H9 (cell line): ENCODE data around the gene NSUN6. TPM values are rescaled to one million over a fixed set of nuclear protein-coding genes. Genes with fewer than 3 reads are reported as not detected.

Source experiments
- DNase-seq: peaks from one replicate; pipeline ENCODE4 v3.0.0-alpha.2; 2017
- H2AFZ ChIP-seq: one replicate; pipeline ENCODE4 v1.6.1; 2013; ENCODE audit warnings: mild to moderate bottlenecking, low read length, control low read depth, moderate library complexity
- H2AK5ac ChIP-seq: 2 replicates; pipeline ENCODE4 v1.6.1; 2013; ENCODE audit warnings: low read length, control low read depth, mixed read lengths; ENCODE audit not compliant: insufficient read length
- H2BK120ac ChIP-seq: one replicate; pipeline ENCODE4 v1.6.1; 2013; ENCODE audit warnings: low read depth, mild to moderate bottlenecking, low read length, control low read depth, inconsistent platforms; ENCODE audit not compliant: poor library complexity, severe bottlenecking
- H2BK12ac ChIP-seq: 2 replicates; pipeline ENCODE4 v1.6.1; 2013; ENCODE audit warnings: low read length, control low read depth, mixed read lengths, low read depth; ENCODE audit not compliant: insufficient read length
- H2BK15ac ChIP-seq: 2 replicates; pipeline ENCODE4 v1.6.1; 2013; ENCODE audit warnings: low read depth, low read length, control low read depth
- H2BK20ac ChIP-seq: one replicate; pipeline ENCODE4 v1.6.1; 2013; ENCODE audit warnings: low read depth, mild to moderate bottlenecking, low read length, control low read depth, inconsistent platforms; ENCODE audit not compliant: poor library complexity, severe bottlenecking
- H2BK5ac ChIP-seq: 2 replicates; pipeline ENCODE4 v1.6.1; 2013; ENCODE audit warnings: low read length, control low read depth, mixed read lengths; ENCODE audit not compliant: insufficient read length
- H3K14ac ChIP-seq: 2 replicates; pipeline ENCODE4 v1.6.1; 2013; ENCODE audit warnings: low read length, control low read depth; ENCODE audit not compliant: insufficient read depth
- H3K18ac ChIP-seq: 2 replicates; pipeline ENCODE4 v1.6.1; 2013; ENCODE audit warnings: low read depth, mild to moderate bottlenecking, mixed read lengths, low read length, control low read depth; ENCODE audit not compliant: insufficient read length
- H3K23ac ChIP-seq: 2 replicates; pipeline ENCODE4 v1.6.1; 2013; ENCODE audit warnings: low read length, control low read depth, mixed read lengths, low read depth; ENCODE audit not compliant: insufficient read length
- H3K23me2 ChIP-seq: 2 replicates; pipeline ENCODE4 v1.6.1; 2013; ENCODE audit warnings: low read depth, mild to moderate bottlenecking, mixed read lengths, low read length, control low read depth; ENCODE audit not compliant: insufficient read length, poor library complexity, severe bottlenecking
- H3K27ac ChIP-seq: 2 replicates; pipeline ENCODE4 v1.5.1; 2013; ENCODE audit warnings: low read length, control low read depth, mixed read lengths, low read depth; ENCODE audit not compliant: insufficient read length
- H3K27me3 ChIP-seq: 2 replicates; pipeline ENCODE4 v1.6.1; 2013; ENCODE audit warnings: low read length, control low read depth, inconsistent platforms; ENCODE audit not compliant: insufficient read depth
- H3K4ac ChIP-seq: 2 replicates; pipeline ENCODE4 v1.6.1; 2013; ENCODE audit warnings: low read depth, mild to moderate bottlenecking, control low read depth, inconsistent platforms, low read length, moderate library complexity
- H3K4me1 ChIP-seq: 2 replicates; pipeline ENCODE4 v1.6.1; 2013; ENCODE audit warnings: low read length, control low read depth, inconsistent platforms; ENCODE audit not compliant: insufficient read depth
- H3K4me2 ChIP-seq: 2 replicates; pipeline ENCODE4 v1.6.1; 2013; ENCODE audit warnings: low read length, control low read depth, mixed read lengths; ENCODE audit not compliant: insufficient read length, insufficient read depth
- H3K56ac ChIP-seq: 2 replicates; pipeline ENCODE4 v1.6.1; 2013; ENCODE audit warnings: low read depth, mild to moderate bottlenecking, mixed read lengths, low read length, control low read depth; ENCODE audit not compliant: insufficient read length
- H3K79me1 ChIP-seq: 2 replicates; pipeline ENCODE4 v1.6.1; 2013; ENCODE audit warnings: low read depth, mild to moderate bottlenecking, moderate library complexity, low read length, control low read depth, inconsistent platforms; ENCODE audit not compliant: insufficient read depth, poor library complexity, severe bottlenecking
- H3K79me2 ChIP-seq: 2 replicates; pipeline ENCODE4 v1.6.1; 2013; ENCODE audit warnings: low read length, control low read depth, inconsistent platforms; ENCODE audit not compliant: insufficient read depth
- H3K9ac ChIP-seq: 2 replicates; pipeline ENCODE4 v1.6.1; 2013; ENCODE audit warnings: low read length, control low read depth, mixed read lengths; ENCODE audit not compliant: insufficient read length; ENCODE audit errors: extremely low read depth
- H3K9me3 ChIP-seq: one replicate; pipeline ENCODE4 v1.6.1; 2013; ENCODE audit warnings: low read depth, low read length, inconsistent platforms; ENCODE audit not compliant: control insufficient read depth
- H3T11ph ChIP-seq: one replicate; pipeline ENCODE4 v1.6.1; 2013; ENCODE audit warnings: mild to moderate bottlenecking, low read length, control low read depth, inconsistent platforms
- H4K20me1 ChIP-seq: one replicate; pipeline ENCODE4 v1.6.1; 2013; ENCODE audit not compliant: control insufficient read depth, insufficient read length, insufficient read depth
- H4K5ac ChIP-seq: 2 replicates; pipeline ENCODE4 v1.6.1; 2013; ENCODE audit warnings: low read depth, mild to moderate bottlenecking, mixed read lengths, low read length, control low read depth; ENCODE audit not compliant: insufficient read length
- H4K8ac ChIP-seq: replicated peaks from 2 replicates; pipeline ENCODE4 v1.6.1; 2013; ENCODE audit warnings: low read length, control low read depth, mixed read lengths, low read depth; ENCODE audit not compliant: insufficient read length
- H4K91ac ChIP-seq: 2 replicates; pipeline ENCODE4 v1.6.1; 2013; ENCODE audit warnings: low read depth, mild to moderate bottlenecking, moderate library complexity, mixed read lengths, low read length, control low read depth; ENCODE audit not compliant: insufficient read length
- H3K27ac Mint-ChIP-seq, 3 experiments: 2 replicates in 2 of 3; 3 replicates in 1 of 3; pipeline ENCODE4 v1.8.0; 2020 to 2021; ENCODE audit warnings: mixed read lengths in 3 of 3, mild to moderate bottlenecking in 1 of 3, moderate library complexity in 1 of 3
- H3K27me3 Mint-ChIP-seq: 2 replicates; pipeline ENCODE4 v1.8.0; 2021; ENCODE audit warnings: low read depth, mild to moderate bottlenecking, moderate library complexity, mixed read lengths
- H3K36me3 Mint-ChIP-seq, 3 experiments: 2 replicates in 2 of 3; 3 replicates in 1 of 3; pipeline ENCODE4 v1.8.0; 2020 to 2021; ENCODE audit warnings: low read depth in 3 of 3, mixed read lengths in 3 of 3; ENCODE audit not compliant: insufficient read depth in 1 of 3
- H3K4me1 Mint-ChIP-seq, 2 experiments: 2 replicates each; pipeline ENCODE4 v1.8.0; 2020; ENCODE audit warnings: mixed read lengths in 2 of 2
- H3K4me3 Mint-ChIP-seq, 2 experiments: 2 replicates in 1 of 2; 3 replicates in 1 of 2; pipeline ENCODE4 v1.8.0; 2020 to 2021; ENCODE audit warnings: mild to moderate bottlenecking in 2 of 2, mixed read lengths in 2 of 2, moderate library complexity in 1 of 2
- H3K9me3 Mint-ChIP-seq, 2 experiments: 2 replicates in 1 of 2; 3 replicates in 1 of 2; pipeline ENCODE4 v1.8.0; 2020; ENCODE audit warnings: mild to moderate bottlenecking in 2 of 2, mixed read lengths in 2 of 2, moderate library complexity in 1 of 2
- CTCF ChIP-seq: fragments of 200-600 bp; sonication (generic); conservative IDR thresholded peaks from 3 replicates; pipeline ENCODE4 v1.8.0; 2021; ENCODE audit warnings: antibody characterized with exemption, mild to moderate bottlenecking
- WGBS: extraction: QIAGEN DNeasy Blood & Tissue Kit; methylation state at CpG from one replicate; pipeline ENCODE4 v1.1.7; 2013; ENCODE audit warnings: missing lambda C conversion rate, low lambda C conversion rate, mixed read lengths; ENCODE audit not compliant: insufficient read length; ENCODE audit errors: extremely low coverage; 5-methylcytosine and 5-hydroxymethylcytosine counted together
- total RNA-seq: library from RNA; stranded (reverse); gene quantifications from 2 replicates; pipeline ENCODE4 v1.2.1, GENCODE V29; 2021

The NSUN6 gene
- total RNA-seq, 1 experiment from 2014 or later = 11.9 TPM

GRCh38 chr10:18551473-18551872 is 99.9 kb downstream of the NSUN6 start:
- Histone ChIP-seq H3K79me1 (no peaks in the 10 kb centered on the region), H3T11ph (no peak overlapping the region), H3K4me1 (no peaks in the 10 kb centered on the region), H3K23me2 (no peaks in the 10 kb centered on the region), H3K18ac (no peak overlapping the region), H3K27me3 (no peaks in the 10 kb centered on the region), H3K27ac (no peak overlapping the region), H2BK15ac (no peak overlapping the region), H3K14ac (no peak overlapping the region), H2AK5ac (no peak overlapping the region), H3K9ac (no peak overlapping the region), H4K5ac (no peak overlapping the region), H3K9me3 (peaks cover 42% of the 10 kb centered on the region), H2AFZ (no peak overlapping the region), H3K4ac (no peak overlapping the region), H2BK12ac (no peak overlapping the region), H3K56ac (no peak overlapping the region), H3K23ac (no peak overlapping the region), H4K91ac (no peak overlapping the region), H2BK5ac (no peak overlapping the region), H2BK120ac (no peak overlapping the region), H2BK20ac (no peak overlapping the region), H3K4me2 (no peak overlapping the region), H4K8ac (no peak overlapping the region), H3K79me2 (no peaks in the 10 kb centered on the region), H4K20me1 (no peaks in the 10 kb centered on the region)
- WGBS = no CpG with 5 or more reads among the region's 2 CpGs
- Mint-ChIP-seq H3K27ac (no peak overlapping the region), H3K36me3 (peaks cover 4 to 21% (median 6%) of the 10 kb centered on the region in 3 experiments; a peak in 5 of 7 replicates), H3K4me3 (no peak overlapping the region), H3K4me1 (no peaks in the 10 kb centered on the region), H3K27me3 (no peaks in the 10 kb centered on the region), H3K9me3 (no peaks in the 10 kb centered on the region)
- no peak for DNase-seq
- no peak for TF ChIP-seq CTCF
